K562 (cell line): ENCODE results near the gene FLAD1. TPM values are rescaled to one million over a fixed set of nuclear protein-coding genes. Genes with fewer than 3 reads are reported as not detected.

ENCODE experiments used
- ATAC-seq: fragments of 200-7000 bp; cut with Tn5 transposase; 3 replicates; pipeline ENCODE4 v1.9.1; 2020; ENCODE audit warnings: moderate library complexity
- BruUV-seq: library from RNA; stranded (reverse); fragments of 400-500 nt; replicated peaks from 2 replicates; lab custom pipeline; 2021; lab: Mats Ljungman, UMichigan
- CTCF ChIA-PET: fragments of 300-600 bp; formaldehyde crosslinking; extraction: SDS; loops from one replicate; lab custom pipeline; 2021; ENCODE audit warnings: low intra/inter-chr PET ratio; lab: Yijun Ruan, JAX
- POLR2A ChIA-PET: fragments of 300-600, 350-650 bp; sonication (Branson Sonifier 250); formaldehyde crosslinking; extraction: SDS; loops from one replicate; lab custom pipeline; 2021; ENCODE audit warnings: antibody characterized with exemption, inconsistent platforms; lab: Yijun Ruan, JAX
- DNase-seq, 4 experiments: peaks; one replicate each; pipeline versions ENCODE4 v3.0.0 to v3.0.0-alpha.2; 2011 to 2018; ENCODE audit warnings: low spot score in 3 of 4, mixed read lengths in 3 of 4; ENCODE audit errors: extremely low read depth in 1 of 4
- FAIRE-seq: peaks from 2 replicates; lab custom pipeline; 2011; peaks lifted over from hg19 to GRCh38; lab: Jason Lieb, UNC
- H2AFZ ChIP-seq: 2 replicates; pipeline ENCODE4 v1.6.0; 2011; ENCODE audit warnings: low read depth, low read length, control low read depth, inconsistent platforms
- H3K27ac ChIP-seq: fragments of 200-600 bp; 3 replicates; pipeline ENCODE4 v1.8.0; 2011; ENCODE audit warnings: low read depth, mild to moderate bottlenecking, control low read depth, inconsistent platforms, low read length, moderate library complexity, mixed read lengths; ENCODE audit errors: extremely low read depth
- H3K27me3 ChIP-seq, 2 experiments: fragments of 300-600 bp in 1 of 2; 2 replicates in 1 of 2; 3 replicates in 1 of 2; pipeline versions ENCODE4 v1.6.0 to v1.8.0; 2011; ENCODE audit warnings: inconsistent platforms in 2 of 2, low read length in 2 of 2, mild to moderate bottlenecking in 1 of 2, mixed read lengths in 1 of 2, moderate library complexity in 1 of 2; ENCODE audit not compliant: control insufficient read depth in 2 of 2, insufficient read depth in 2 of 2
- H3K36me3 ChIP-seq: fragments of 300-600 bp; 3 replicates; pipeline ENCODE4 v1.8.0; 2011; ENCODE audit warnings: mild to moderate bottlenecking, low read length, inconsistent platforms; ENCODE audit not compliant: control insufficient read depth, insufficient read depth
- H3K4me1 ChIP-seq, 2 experiments: fragments of 200-600 bp in 1 of 2; replicated peaks in 1 of 2; 2 replicates in 1 of 2; 3 replicates in 1 of 2; pipeline versions ENCODE4 v1.5.1 to v1.8.0; 2011; ENCODE audit warnings: inconsistent platforms in 2 of 2, low read length in 2 of 2, mild to moderate bottlenecking in 1 of 2, mixed read lengths in 1 of 2, moderate library complexity in 1 of 2; ENCODE audit not compliant: control insufficient read depth in 2 of 2, insufficient read depth in 2 of 2
- H3K4me2 ChIP-seq: 2 replicates; pipeline ENCODE4 v1.6.1; 2011; ENCODE audit warnings: low read length, control low read depth, inconsistent platforms, mixed read lengths; ENCODE audit not compliant: insufficient read depth
- H3K4me3 ChIP-seq: fragments of 200-600 bp; sonication (generic), shearing (Covaris generic); 2 replicates; pipeline ENCODE4 v1.5.1; 2016; ENCODE audit warnings: control low read depth, inconsistent platforms
- H3K79me2 ChIP-seq: fragments of 200-600 bp; 3 replicates; pipeline ENCODE4 v1.8.0; 2011; ENCODE audit warnings: low read length, inconsistent platforms; ENCODE audit not compliant: control insufficient read depth, insufficient read depth
- H3K9ac ChIP-seq, 2 experiments: 2 replicates each; pipeline versions ENCODE4 v1.6.0 to v1.6.1; 2011; ENCODE audit warnings: low read depth in 2 of 2, low read length in 2 of 2, control low read depth in 1 of 2, inconsistent platforms in 1 of 2, mild to moderate bottlenecking in 1 of 2, mixed read lengths in 1 of 2; ENCODE audit not compliant: insufficient read depth in 1 of 2
- H3K9me1 ChIP-seq: one replicate; pipeline ENCODE4 v1.6.0; 2011; ENCODE audit warnings: inconsistent platforms, mild to moderate bottlenecking, low read length, moderate library complexity; ENCODE audit not compliant: control insufficient read depth, insufficient read depth
- H3K9me3 ChIP-seq: replicated peaks from 2 replicates; pipeline ENCODE4 v1.5.1; 2011; ENCODE audit warnings: low read depth, low read length, inconsistent platforms; ENCODE audit not compliant: control insufficient read depth, insufficient read depth
- H4K20me1 ChIP-seq: replicated peaks from 2 replicates; pipeline ENCODE4 v1.6.1; 2011; ENCODE audit warnings: low read length, inconsistent platforms, mixed read lengths; ENCODE audit not compliant: control insufficient read depth, insufficient read depth
- ERF ChIP-seq: fragments of 450-650 bp; formaldehyde crosslinking; IDR thresholded peaks from 2 replicates; pipeline ENCODE4 v1.4.0; 2020; ENCODE audit warnings: mild to moderate bottlenecking, mixed read lengths
- KAT7 ChIP-seq: sonication (generic); formaldehyde crosslinking; IDR thresholded peaks from 2 replicates; pipeline ENCODE4 v1.8.0; 2022; ENCODE audit warnings: missing genetic modification reagents, mild to moderate bottlenecking, borderline replicate concordance
- SMARCE1 ChIP-seq: fragments of 450-650 bp; IDR thresholded peaks from 2 replicates; pipeline ENCODE4 v1.7.1; 2016; ENCODE audit warnings: mild to moderate bottlenecking
- XRCC4 ChIP-seq: IDR thresholded peaks from one replicate; pipeline ENCODE4 v1.6.1; 2011; ENCODE audit not compliant: insufficient read depth, insufficient read length; ENCODE audit errors: extremely low read depth
- YY1 ChIP-seq, 3 experiments: IDR thresholded peaks; 2 replicates each; pipeline ENCODE4 v1.6.1; 2011; ENCODE audit warnings: low read length in 2 of 3, mild to moderate bottlenecking in 2 of 3, moderate library complexity in 2 of 3, borderline replicate concordance in 1 of 3, control low read depth in 1 of 3, low read depth in 1 of 3; ENCODE audit not compliant: insufficient read depth in 3 of 3, insufficient replicate concordance in 2 of 3, control insufficient read depth in 1 of 3, insufficient read length in 1 of 3; ENCODE audit errors: extremely low read depth in 1 of 3
- ZBTB7A ChIP-seq: IDR thresholded peaks from 2 replicates; pipeline ENCODE4 v1.6.1; 2011; ENCODE audit warnings: low read depth, mild to moderate bottlenecking, low read length, moderate library complexity, borderline replicate concordance; ENCODE audit not compliant: control insufficient read depth
- WGBS: fragments of 100-300 bp; shearing (Covaris generic); methylation state at CpG from one replicate; pipeline ENCODE4 v1.1.6; 2016; ENCODE audit warnings: low coverage, mixed read lengths; ENCODE audit not compliant: insufficient coverage; ENCODE audit errors: missing lambda C conversion rate; 5-methylcytosine and 5-hydroxymethylcytosine counted together
- in situ Hi-C: fragments of 300-500 bp; cut with MboI; formaldehyde crosslinking; loops from 4 replicates; pipeline ENCODE4 v1.15.0; 2018; ENCODE audit warnings: inconsistent platforms, mixed read lengths
- intact Hi-C: fragments of 100-400 bp; cut with micrococcal nuclease; formaldehyde crosslinking; loops from 2 replicates; pipeline ENCODE4 v1.14.2; 2022
- polyA plus RNA-seq, 8 experiments: library from polyadenylated mRNA; depleted of rRNA in 4 of 8; stranded (reverse) in 5 of 8; unstranded in 3 of 8; fragments of >200 nt; fragmentation: Nextera tagmentation in 2 of 8; fragmentation: Illumina TruSeq in 1 of 8; extraction: Ambion mirVana in 2 of 8; extraction: Trizol in 1 of 8; gene quantifications; 2 replicates each; pipeline versions ENCODE4 v1.2.1 to v1.2.3, GENCODE V29; 2011 to 2014; ENCODE audit warnings: inconsistent platforms in 1 of 8, missing spikeins in 1 of 8
- total RNA-seq, 7 experiments: library from RNA; depleted of rRNA in 6 of 7; stranded (reverse); fragments of >200 nt in 6 of 7; fragmentation: Illumina TruSeq in 2 of 7; extraction: Trizol in 2 of 7; gene quantifications; 2 replicates each; pipeline versions ENCODE4 v1.2.1 to v1.2.3, GENCODE V29; 2011 to 2021; ENCODE audit warnings: low replicate concordance in 1 of 7
- TF ChIP-seq, protein P1 (sequence below): fragments of 450-650 bp; IDR thresholded peaks from 2 replicates; pipeline ENCODE4 v1.6.1; 2017; ENCODE audit warnings: antibody characterized with exemption, mild to moderate bottlenecking
- TF ChIP-seq, protein P2 (sequence below): sonication (generic); formaldehyde crosslinking; IDR thresholded peaks from 2 replicates; pipeline ENCODE4 v1.8.1; 2023; ENCODE audit warnings: mild to moderate bottlenecking, missing genetic modification reagents, moderate library complexity
- TF ChIP-seq, protein P3 (sequence below): sonication (generic); formaldehyde crosslinking; IDR thresholded peaks from 2 replicates; pipeline ENCODE4 v1.8.1; 2023; ENCODE audit warnings: mild to moderate bottlenecking, missing genetic modification reagents
- TF ChIP-seq, protein P4 (sequence below), 2 experiments: fragments of 450-650 bp in 1 of 2; sonication (generic) in 1 of 2; formaldehyde crosslinking in 1 of 2; IDR thresholded peaks in 1 of 2; conservative IDR thresholded peaks in 1 of 2; 2 replicates each; pipeline versions ENCODE4 v1.6.1 to v1.8.1; 2016 to 2023; ENCODE audit warnings: mild to moderate bottlenecking in 2 of 2, moderate library complexity in 2 of 2, inconsistent platforms in 1 of 2, missing genetic modification reagents in 1 of 2

Gene FLAD1
- total and polyA plus RNA-seq, 9 of the 15 experiments (the other 6 are each of a cell fraction or from before 2014, with no cell fraction given), result 24.9 to 85.8 (median 67.0) TPM

DNA sequence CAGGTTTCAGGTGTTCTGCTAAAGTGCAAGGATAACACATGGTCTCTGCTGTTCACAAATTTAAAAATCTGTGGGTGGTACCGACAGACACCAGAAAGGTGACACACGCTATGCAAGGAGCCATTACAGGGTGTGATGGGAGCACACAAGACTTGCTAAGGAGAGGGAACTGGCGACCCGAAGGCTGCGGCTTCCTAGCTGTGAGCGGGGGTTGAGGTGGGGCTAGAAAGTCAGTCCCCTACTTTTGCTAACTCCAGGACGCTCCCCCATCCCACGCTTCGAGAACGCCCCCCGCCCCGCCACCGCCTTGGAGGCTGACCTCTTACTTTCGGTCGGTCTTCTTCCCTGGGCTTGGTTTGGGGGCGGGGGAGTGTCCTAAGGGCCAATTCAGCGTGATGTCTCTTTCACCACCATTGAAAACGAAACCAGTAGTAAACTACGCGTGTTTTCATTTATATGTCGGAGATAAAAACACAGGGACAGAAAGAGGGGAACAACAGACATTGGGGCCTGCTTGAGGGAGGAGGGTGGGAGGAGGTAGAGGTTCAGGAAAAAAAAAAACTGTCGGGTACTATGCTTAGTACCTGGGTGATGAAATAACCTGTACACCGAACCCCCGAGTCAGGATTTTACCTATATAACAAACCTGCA lies 7.6 kb upstream of the FLAD1 start:
- peak; percentile 12 for ATAC-seq
- 0% methylated on average over 24 of the region's 24 CpGs for WGBS
- in situ Hi-C loops, result no loop called here
- ChIA-PET POLR2A (interaction anchor here (0.7 to 8.3 kb wide), 6 partner anchors 7 to 75 kb away, joined by 3 to 80 read pairs (median 22); partner anchors contain the start of genes ADAM15, FLAD1, LENEP and PYGO2), CTCF (interaction anchor here (1.0 to 2.3 kb wide), 3 partner anchors 21 to 42 kb away, joined by 4 to 11 read pairs (median 5); no protein-coding TSS in a partner anchor)
- H3K9me3 ChIP-seq, result no peaks in the 10 kb centered on the region
- no peak for FAIRE-seq
- H4K20me1 ChIP-seq, result no peaks in the 10 kb centered on the region
- H3K36me3 ChIP-seq, result peaks cover 32% of the 10 kb centered on the region
- BruUV-seq, result TSS peak; percentile 61
- no peaks in the 10 kb centered on the region for H3K9me1 ChIP-seq
- peak overlapping the region; percentile 99 for H3K27ac ChIP-seq
- intact Hi-C loops, result no loop called here
- H3K4me3 ChIP-seq, result peak overlapping the region; percentile 66
- peak overlapping the region; percentile 89 to 97 for H3K9ac ChIP-seq
- no peak overlapping the region for H2AFZ ChIP-seq
- H3K4me1 ChIP-seq, result peaks cover 33 to 40% of the 10 kb centered on the region in 2 experiments
- peaks cover 76% of the 10 kb centered on the region for H3K79me2 ChIP-seq
- H3K27me3 ChIP-seq, result no peaks in the 10 kb centered on the region; a peak in 1 of 5 replicates
- H3K4me2 ChIP-seq, result peak overlapping the region; percentile 98
- peak in 2 of 4 experiments; percentile 46 to 78 for DNase-seq
- TF ChIP-seq, protein P1, sequence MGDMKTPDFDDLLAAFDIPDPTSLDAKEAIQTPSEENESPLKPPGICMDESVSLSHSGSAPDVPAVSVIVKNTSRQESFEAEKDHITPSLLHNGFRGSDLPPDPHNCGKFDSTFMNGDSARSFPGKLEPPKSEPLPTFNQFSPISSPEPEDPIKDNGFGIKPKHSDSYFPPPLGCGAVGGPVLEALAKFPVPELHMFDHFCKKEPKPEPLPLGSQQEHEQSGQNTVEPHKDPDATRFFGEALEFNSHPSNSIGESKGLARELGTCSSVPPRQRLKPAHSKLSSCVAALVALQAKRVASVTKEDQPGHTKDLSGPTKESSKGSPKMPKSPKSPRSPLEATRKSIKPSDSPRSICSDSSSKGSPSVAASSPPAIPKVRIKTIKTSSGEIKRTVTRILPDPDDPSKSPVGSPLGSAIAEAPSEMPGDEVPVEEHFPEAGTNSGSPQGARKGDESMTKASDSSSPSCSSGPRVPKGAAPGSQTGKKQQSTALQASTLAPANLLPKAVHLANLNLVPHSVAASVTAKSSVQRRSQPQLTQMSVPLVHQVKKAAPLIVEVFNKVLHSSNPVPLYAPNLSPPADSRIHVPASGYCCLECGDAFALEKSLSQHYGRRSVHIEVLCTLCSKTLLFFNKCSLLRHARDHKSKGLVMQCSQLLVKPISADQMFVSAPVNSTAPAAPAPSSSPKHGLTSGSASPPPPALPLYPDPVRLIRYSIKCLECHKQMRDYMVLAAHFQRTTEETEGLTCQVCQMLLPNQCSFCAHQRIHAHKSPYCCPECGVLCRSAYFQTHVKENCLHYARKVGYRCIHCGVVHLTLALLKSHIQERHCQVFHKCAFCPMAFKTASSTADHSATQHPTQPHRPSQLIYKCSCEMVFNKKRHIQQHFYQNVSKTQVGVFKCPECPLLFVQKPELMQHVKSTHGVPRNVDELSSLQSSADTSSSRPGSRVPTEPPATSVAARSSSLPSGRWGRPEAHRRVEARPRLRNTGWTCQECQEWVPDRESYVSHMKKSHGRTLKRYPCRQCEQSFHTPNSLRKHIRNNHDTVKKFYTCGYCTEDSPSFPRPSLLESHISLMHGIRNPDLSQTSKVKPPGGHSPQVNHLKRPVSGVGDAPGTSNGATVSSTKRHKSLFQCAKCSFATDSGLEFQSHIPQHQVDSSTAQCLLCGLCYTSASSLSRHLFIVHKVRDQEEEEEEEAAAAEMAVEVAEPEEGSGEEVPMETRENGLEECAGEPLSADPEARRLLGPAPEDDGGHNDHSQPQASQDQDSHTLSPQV, result 0 out of 2 replicates have a peak, but pooled peaks have one; percentile 38
- TF ChIP-seq KAT7 (CRISPR knock-in tag), result 0 out of 2 replicates have a peak, but pooled peaks have one; percentile 6
- TF ChIP-seq, protein P2, sequence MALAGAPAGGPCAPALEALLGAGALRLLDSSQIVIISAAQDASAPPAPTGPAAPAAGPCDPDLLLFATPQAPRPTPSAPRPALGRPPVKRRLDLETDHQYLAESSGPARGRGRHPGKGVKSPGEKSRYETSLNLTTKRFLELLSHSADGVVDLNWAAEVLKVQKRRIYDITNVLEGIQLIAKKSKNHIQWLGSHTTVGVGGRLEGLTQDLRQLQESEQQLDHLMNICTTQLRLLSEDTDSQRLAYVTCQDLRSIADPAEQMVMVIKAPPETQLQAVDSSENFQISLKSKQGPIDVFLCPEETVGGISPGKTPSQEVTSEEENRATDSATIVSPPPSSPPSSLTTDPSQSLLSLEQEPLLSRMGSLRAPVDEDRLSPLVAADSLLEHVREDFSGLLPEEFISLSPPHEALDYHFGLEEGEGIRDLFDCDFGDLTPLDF (CRISPR knock-in tag), result 0 out of 2 replicates have a peak, but pooled peaks have one; percentile 23
- TF ChIP-seq YY1 (IDR thresholded peaks at IDR 0.05; ENCODE audit: borderline replicate concordance in 1 of 3, control insufficient read depth in 1 of 3, extremely low read depth in 1 of 3, insufficient read depth in 3 of 3, insufficient read length in 1 of 3, insufficient replicate concordance in 2 of 3, low read depth in 1 of 3, low read length in 2 of 3), result peak in 2 of 3 experiments; percentile 67 to 76
- TF ChIP-seq, protein P3, sequence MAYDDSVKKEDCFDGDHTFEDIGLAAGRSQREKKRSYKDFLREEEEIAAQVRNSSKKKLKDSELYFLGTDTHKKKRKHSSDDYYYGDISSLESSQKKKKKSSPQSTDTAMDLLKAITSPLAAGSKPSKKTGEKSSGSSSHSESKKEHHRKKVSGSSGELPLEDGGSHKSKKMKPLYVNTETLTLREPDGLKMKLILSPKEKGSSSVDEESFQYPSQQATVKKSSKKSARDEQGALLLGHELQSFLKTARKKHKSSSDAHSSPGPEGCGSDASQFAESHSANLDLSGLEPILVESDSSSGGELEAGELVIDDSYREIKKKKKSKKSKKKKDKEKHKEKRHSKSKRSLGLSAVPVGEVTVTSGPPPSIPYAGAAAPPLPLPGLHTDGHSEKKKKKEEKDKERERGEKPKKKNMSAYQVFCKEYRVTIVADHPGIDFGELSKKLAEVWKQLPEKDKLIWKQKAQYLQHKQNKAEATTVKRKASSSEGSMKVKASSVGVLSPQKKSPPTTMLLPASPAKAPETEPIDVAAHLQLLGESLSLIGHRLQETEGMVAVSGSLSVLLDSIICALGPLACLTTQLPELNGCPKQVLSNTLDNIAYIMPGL (CRISPR knock-in tag), result 0 out of 2 replicates have a peak, but pooled peaks have one; percentile 9
- peak; percentile 74 for TF ChIP-seq ZBTB7A
- TF ChIP-seq, protein P4, sequence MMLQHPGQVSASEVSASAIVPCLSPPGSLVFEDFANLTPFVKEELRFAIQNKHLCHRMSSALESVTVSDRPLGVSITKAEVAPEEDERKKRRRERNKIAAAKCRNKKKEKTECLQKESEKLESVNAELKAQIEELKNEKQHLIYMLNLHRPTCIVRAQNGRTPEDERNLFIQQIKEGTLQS (IDR thresholded peaks at IDR 0.05), result peak; percentile 64; the same call in 1 of the 2 replicates
- TF ChIP-seq, protein P4 (CRISPR knock-in tag; conservative IDR thresholded peaks at IDR 0.05), result no peak
- TF ChIP-seq ERF (CRISPR knock-in tag), result 0 out of 2 replicates have a peak, but pooled peaks have one; percentile 17
- no peak for TF ChIP-seq XRCC4
- TF ChIP-seq SMARCE1, result no peak
